SKM-1 treated with dmso at 0.1 percent for 144 hours (cell line): ENCODE measurements around the gene PRDX1.
"Not testable (repeated sequence)": the region's sequence is repeated elsewhere in the genome, so short reads cannot be mapped to it uniquely, and the experiment has no call there.

ENCODE experiments used
- DNase-seq: peaks from one replicate; lab custom pipeline; 2025; ENCODE audit not compliant: unreplicated experiment; lab: John Stamatoyannopoulos, UW

PRDX1 gene

GRCh38 chr1:45467353-45467752 is 54.3 kb downstream of the PRDX1 start:
- DNase-seq = not testable (repeated sequence)

- DNase-seq = no peak
Observed at GRCh38 chr1:45465277-45465676, 56.4 kb downstream of the PRDX1 start.
